Epithelial cell of proximal tubule (primary cell): Measurements from ENCODE around the gene NDUFAB1. TPM values are rescaled to one million over a fixed set of nuclear protein-coding genes. Genes with fewer than 3 reads are reported as not detected.

ENCODE experiments used
- DNase-seq: peaks from one replicate; pipeline ENCODE4 v3.0.0-alpha.2; 2011; ENCODE audit warnings: low read depth
- H3K4me3 ChIP-seq: 2 replicates; pipeline ENCODE4 v1.5.1; 2011; ENCODE audit warnings: low read depth, mild to moderate bottlenecking, low read length
- CTCF ChIP-seq: conservative IDR thresholded peaks from 2 replicates; pipeline ENCODE4 v1.5.1; 2012; ENCODE audit warnings: low read depth, mild to moderate bottlenecking, low read length
- total RNA-seq: library from RNA; depleted of rRNA; stranded (reverse); fragments of >200 nt; gene quantifications from 2 replicates; pipeline ENCODE4 v1.2.3, GENCODE V29; 2015

Gene NDUFAB1
- total RNA-seq, 1 donor from 2014 or later, result 98.7 TPM

- DNase-seq, result no peak
- TF ChIP-seq CTCF, result no peak
- H3K4me3 ChIP-seq, result no peak overlapping the region
These were observed 23.7 kb downstream of the NDUFAB1 start for GRCh38 chr16:23572394-23572793.

DNA sequence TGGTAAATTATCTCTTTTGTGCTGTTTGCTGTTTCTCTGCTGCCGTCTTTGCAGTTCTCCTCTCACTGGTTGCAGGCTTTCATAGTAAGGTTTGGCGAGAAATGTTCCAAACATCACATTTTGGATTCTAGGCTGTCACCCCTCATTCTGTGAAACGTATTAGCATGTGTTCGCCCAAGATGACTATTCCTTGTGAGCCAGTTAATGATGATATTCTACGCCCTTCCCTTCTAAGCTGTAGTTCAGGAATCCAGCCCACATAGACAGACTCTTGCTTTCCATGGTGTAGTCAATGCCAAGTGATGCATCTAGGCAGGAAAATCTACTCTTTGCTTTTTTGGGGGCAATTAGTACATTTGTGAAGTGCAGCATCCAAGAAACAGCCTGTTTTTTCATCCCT, 24.2 kb downstream of the NDUFAB1 start:
- TF ChIP-seq CTCF, result no peak
- DNase-seq, result no peak
- no peak overlapping the region for H3K4me3 ChIP-seq

DNA sequence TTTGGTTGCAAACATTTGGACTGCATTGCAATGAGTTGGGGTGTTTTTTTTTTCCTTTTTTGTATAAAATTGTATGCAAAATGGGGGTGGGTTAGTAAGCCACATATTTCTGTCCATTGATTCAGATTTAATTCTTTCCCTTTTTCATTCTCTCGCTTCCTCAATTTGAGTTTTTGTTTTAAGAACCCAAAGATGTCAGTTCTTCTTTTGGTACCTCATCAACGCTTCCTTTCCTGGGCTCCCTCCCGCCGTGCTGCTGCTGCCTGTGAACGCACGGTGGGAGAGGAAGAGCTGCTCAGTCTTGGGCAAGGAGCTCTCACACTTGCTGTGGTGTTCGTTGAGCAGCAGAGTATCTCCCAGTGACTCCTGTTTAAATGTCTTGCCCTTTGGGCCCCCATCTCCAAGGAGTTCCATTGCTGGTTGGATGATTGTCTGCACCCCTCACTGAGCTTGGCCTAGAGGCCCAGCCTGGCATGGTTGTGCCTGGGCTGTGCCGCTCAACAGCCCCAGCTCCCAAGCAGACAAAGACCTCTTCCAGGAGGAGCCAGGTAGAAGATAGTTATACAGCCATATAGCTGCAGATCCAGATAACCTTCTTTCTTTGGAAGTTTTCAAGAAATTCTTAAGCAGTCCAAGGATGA, 25.0 kb downstream of the NDUFAB1 start:
- TF ChIP-seq CTCF, result no peak

GRCh38 chr16:23567602-23568001, 28.5 kb downstream of the NDUFAB1 start:
- no peak for TF ChIP-seq CTCF
- no peak overlapping the region for H3K4me3 ChIP-seq
- no peak for DNase-seq

More for the DNA sequence above, 25.0 kb downstream of the NDUFAB1 start:
- DNase-seq, result no peak
- H3K4me3 ChIP-seq, result no peak overlapping the region

DNA sequence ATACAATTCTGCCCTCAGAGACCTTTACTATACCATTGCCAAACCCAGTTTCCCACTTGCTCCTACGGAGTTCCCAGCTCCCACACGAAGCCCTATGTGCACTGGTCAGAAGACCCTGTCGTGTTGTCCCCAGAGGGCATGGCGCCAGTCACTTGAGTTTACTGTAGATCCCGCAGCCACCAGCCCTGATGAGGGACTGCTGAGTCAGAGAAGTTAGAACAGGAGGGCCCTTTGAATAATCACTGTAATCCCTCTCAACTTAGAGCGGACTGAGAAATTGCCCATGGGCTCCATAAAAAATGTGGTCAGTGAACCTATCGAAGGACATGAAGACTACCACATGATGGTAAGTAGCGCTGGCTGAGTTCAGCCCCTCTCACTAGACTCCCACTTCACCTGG, 29.4 kb downstream of the NDUFAB1 start:
- TF ChIP-seq CTCF, result no peak
- H3K4me3 ChIP-seq, result no peak overlapping the region
- no peak for DNase-seq

DNA sequence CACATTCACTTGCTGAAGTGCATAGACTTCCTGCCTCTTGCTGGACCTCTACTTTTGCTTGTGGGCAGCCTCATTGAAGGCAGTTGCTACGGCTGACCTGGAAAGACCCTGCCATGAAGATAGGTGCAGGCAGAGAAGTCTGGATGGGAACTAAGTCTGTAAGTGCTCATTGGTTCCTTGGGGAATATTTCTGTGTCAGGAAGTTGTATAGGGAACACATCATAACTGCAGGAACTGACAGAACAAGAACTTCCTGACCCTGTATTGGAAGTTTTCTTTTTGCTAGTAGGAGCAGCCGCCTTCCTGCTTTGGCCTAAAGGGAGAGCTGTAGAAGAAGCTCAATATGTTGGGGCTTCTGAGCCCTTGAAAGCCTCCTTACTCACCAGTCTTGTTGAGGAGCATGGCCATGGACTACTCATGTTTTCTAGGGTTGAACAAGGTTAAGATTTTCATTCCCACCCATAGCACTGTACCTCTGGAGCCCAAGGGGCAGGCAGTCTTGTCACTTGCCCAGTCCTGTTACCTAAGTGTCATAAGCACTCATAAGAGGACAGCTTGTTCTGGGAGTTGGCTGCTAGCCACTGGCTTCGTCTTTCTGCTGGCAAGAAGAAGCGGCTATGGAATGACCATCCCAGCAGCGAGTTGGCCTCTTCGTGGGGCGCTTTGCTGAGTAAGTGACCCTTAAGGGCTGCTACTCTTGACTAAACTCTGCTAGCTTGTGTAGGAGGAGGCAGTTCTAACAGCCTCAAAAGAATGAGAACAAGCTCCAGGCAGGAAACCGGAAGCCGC, 31.3 kb downstream of the NDUFAB1 start:
- no peak for TF ChIP-seq CTCF
- H3K4me3 ChIP-seq, result no peak overlapping the region
- no peak for DNase-seq
